GM23248 (cell line): ENCODE measurements around the gene ABCA2. TPM values are rescaled to one million over a fixed set of nuclear protein-coding genes. Genes with fewer than 3 reads are reported as not detected.

ENCODE experiments used
- DNase-seq: peaks from one replicate; pipeline ENCODE4 v3.0.0-alpha.2; 2015
- H2AFZ ChIP-seq: fragments of 200-600 bp; sonication (generic); 2 replicates; pipeline ENCODE4 v1.6.1; 2016; ENCODE audit warnings: antibody characterized with exemption
- H3F3A ChIP-seq: fragments of 200-600 bp; sonication (generic); 2 replicates; pipeline ENCODE4 v1.6.1; 2016; ENCODE audit warnings: mild to moderate bottlenecking, antibody characterized with exemption, mixed run types; ENCODE audit not compliant: insufficient read depth
- H3K27ac ChIP-seq: fragments of 200-600 bp; sonication (generic); 2 replicates; pipeline ENCODE4 v1.5.1; 2016; ENCODE audit warnings: mild to moderate bottlenecking
- H3K27me3 ChIP-seq: fragments of 200-600 bp; sonication (generic); replicated peaks from 2 replicates; pipeline ENCODE4 v1.6.1; 2016; ENCODE audit warnings: mild to moderate bottlenecking; ENCODE audit not compliant: insufficient read depth
- H3K36me3 ChIP-seq: fragments of 200-600 bp; sonication (generic); 2 replicates; pipeline ENCODE4 v1.6.1; 2016; ENCODE audit warnings: low read depth, mild to moderate bottlenecking
- H3K4me1 ChIP-seq: fragments of 200-600 bp; sonication (generic); 2 replicates; pipeline ENCODE4 v1.6.1; 2016; ENCODE audit warnings: mild to moderate bottlenecking; ENCODE audit not compliant: insufficient read depth
- H3K4me2 ChIP-seq: fragments of 200-600 bp; sonication (generic); one replicate; pipeline ENCODE4 v1.6.1; 2016; ENCODE audit warnings: mild to moderate bottlenecking; ENCODE audit not compliant: unreplicated experiment
- H3K4me3 ChIP-seq: fragments of 200-600 bp; sonication (generic); 2 replicates; pipeline ENCODE4 v1.5.1; 2016; ENCODE audit warnings: mild to moderate bottlenecking
- H3K79me2 ChIP-seq: fragments of 200-600 bp; sonication (generic); 2 replicates; pipeline ENCODE4 v1.6.1; 2016; ENCODE audit warnings: mild to moderate bottlenecking; ENCODE audit not compliant: insufficient read depth
- H3K9ac ChIP-seq: fragments of 200-600 bp; sonication (generic); 2 replicates; pipeline ENCODE4 v1.6.1; 2016; ENCODE audit warnings: mild to moderate bottlenecking
- H3K9me2 ChIP-seq: fragments of 200-600 bp; sonication (generic); 2 replicates; pipeline ENCODE4 v1.6.1; 2016; ENCODE audit warnings: mixed run types, mild to moderate bottlenecking, moderate library complexity; ENCODE audit not compliant: insufficient read depth
- H3K9me3 ChIP-seq: fragments of 200-600 bp; sonication (generic); one replicate; pipeline ENCODE4 v1.6.1; 2017; ENCODE audit warnings: low read depth
- H4K20me1 ChIP-seq: fragments of 200-600 bp; sonication (generic); 2 replicates; pipeline ENCODE4 v1.6.0; 2016; ENCODE audit not compliant: insufficient read depth
- EZH2 ChIP-seq: fragments of 200-600 bp; sonication (generic); IDR thresholded peaks from 2 replicates; pipeline ENCODE4 v1.6.1; 2018; ENCODE audit warnings: antibody characterized with exemption, mild to moderate bottlenecking; ENCODE audit not compliant: insufficient read depth, poor library complexity, severe bottlenecking
- EZH2phosphoT487 ChIP-seq: fragments of 200-600 bp; sonication (generic); IDR thresholded peaks from 2 replicates; pipeline ENCODE4 v1.6.1; 2018; ENCODE audit warnings: antibody characterized with exemption, moderate library complexity, mild to moderate bottlenecking, low read depth; ENCODE audit not compliant: insufficient read depth
- WGBS, 2 experiments: methylation state at CpG; one replicate each; pipeline ENCODE4 v1.1.6; 2015 to 2017; ENCODE audit warnings: low lambda C conversion rate in 2 of 2, low coverage in 1 of 2; ENCODE audit errors: missing lambda C conversion rate in 2 of 2; 5-methylcytosine and 5-hydroxymethylcytosine counted together
- in situ Hi-C: fragments of 300-500 bp; cut with MboI; formaldehyde crosslinking; loops from 2 replicates; pipeline ENCODE4 v1.15.0; 2020
- polyA plus RNA-seq: library from polyadenylated mRNA; unstranded; fragments of >200 nt; fragmentation: Nextera tagmentation; extraction: Ambion mirVana; gene quantifications from 2 replicates; pipeline ENCODE4 v1.2.1, GENCODE V29; 2016
- total RNA-seq: library from RNA; depleted of rRNA; stranded (reverse); fragments of >200 nt; shearing (Covaris generic); gene quantifications from 2 replicates; pipeline ENCODE4 v1.2.3, GENCODE V29; 2014

The ABCA2 gene
- total and polyA plus RNA-seq, 2 experiments from 2014 or later: 21.1 to 33.2 TPM

- H3K9ac ChIP-seq: no peak overlapping the region
- H3K9me3 ChIP-seq: no peaks in the 10 kb centered on the region
- H2AFZ ChIP-seq: no peak overlapping the region
- peaks cover 18% of the 10 kb centered on the region for H3K4me1 ChIP-seq
- WGBS, 2 experiments: 49 to 50% methylated on average over 28 to 40 of the region's 40 CpGs
- in situ Hi-C loops: no loop called here
- peak overlapping the region; percentile 57 for H3K4me3 ChIP-seq
- no peaks in the 10 kb centered on the region for H3K36me3 ChIP-seq
- H3K79me2 ChIP-seq: 0 out of 2 replicates have a peak, but pooled peaks cover 4% of the 10 kb centered on the region
- H3K4me2 ChIP-seq: peak overlapping the region; percentile 46
- peaks cover 12% of the 10 kb centered on the region for H3F3A ChIP-seq
- H3K27me3 ChIP-seq: no peaks in the 10 kb centered on the region
- H4K20me1 ChIP-seq: no peaks in the 10 kb centered on the region
- TF ChIP-seq EZH2 (no peak), EZH2phosphoT487 (no peak)
- H3K27ac ChIP-seq: no peak overlapping the region
- no peaks in the 10 kb centered on the region for H3K9me2 ChIP-seq
- DNase-seq: no peak
Observed at GRCh38 chr9:136994888-136995230, 33.2 kb downstream of the ABCA2 start.

GRCh38 chr9:136994180-136994887 lies 33.7 kb downstream of the ABCA2 start:
- H3K79me2 ChIP-seq: 0 out of 2 replicates have a peak, but pooled peaks cover 4% of the 10 kb centered on the region
- peaks cover 16% of the 10 kb centered on the region; the same call in 1 of the 2 replicates for H3K4me1 ChIP-seq
- H3K4me2 ChIP-seq: no peak overlapping the region
- TF ChIP-seq EZH2phosphoT487: no peak
- no peak for TF ChIP-seq EZH2
- H3K9ac ChIP-seq: no peak overlapping the region
- H3K27me3 ChIP-seq: no peaks in the 10 kb centered on the region
- in situ Hi-C loops: no loop called here
- no peaks in the 10 kb centered on the region for H4K20me1 ChIP-seq
- WGBS, 2 experiments: 82 to 87% methylated on average over 37 to 48 of the region's 54 CpGs
- no peak overlapping the region for H3K27ac ChIP-seq
- H3K4me3 ChIP-seq: no peak overlapping the region
- H3K9me2 ChIP-seq: no peaks in the 10 kb centered on the region
- no peak for DNase-seq
- no peak overlapping the region for H2AFZ ChIP-seq
- no peaks in the 10 kb centered on the region for H3K9me3 ChIP-seq
- H3K36me3 ChIP-seq: no peaks in the 10 kb centered on the region
- peaks cover 11% of the 10 kb centered on the region for H3F3A ChIP-seq

- Histone ChIP-seq H3K9me2 (no peaks in the 10 kb centered on the region), H3K9me3 (no peaks in the 10 kb centered on the region), H4K20me1 (no peaks in the 10 kb centered on the region), H3K27me3 (no peaks in the 10 kb centered on the region), H3K36me3 (no peaks in the 10 kb centered on the region), H3K27ac (peak overlapping the region; percentile 23; the same call in 1 of the 2 replicates), H2AFZ (peak overlapping the region; percentile 80), H3K9ac (peak overlapping the region; percentile 75), H3K4me2 (peak overlapping the region; percentile 87), H3F3A (peaks cover 7% of the 10 kb centered on the region; the same call in 1 of the 2 replicates), H3K79me2 (0 out of 2 replicates have a peak, but pooled peaks cover 4% of the 10 kb centered on the region), H3K4me1 (peaks cover 16% of the 10 kb centered on the region; the same call in 1 of the 2 replicates), H3K4me3 (peak overlapping the region; percentile 91)
- DNase-seq: no peak
- in situ Hi-C loops: no loop called here
- 39 to 42% methylated on average over 16 to 18 of the region's 18 CpGs for WGBS, 2 experiments
- TF ChIP-seq EZH2phosphoT487 (no peak), EZH2 (no peak)
Observed at GRCh38 chr9:136992819-136993369, 35.1 kb downstream of the ABCA2 start.

GRCh38 chr9:136991993-136992818 lies 35.8 kb downstream of the ABCA2 start, which contains the start of gene PAXX:
Gene PAXX (plus strand): TSS chr9:136992422. CDS start chr9:136992444, 22 bp downstream.
- no peaks in the 10 kb centered on the region for H4K20me1 ChIP-seq
- in situ Hi-C loops: no loop called here
- H2AFZ ChIP-seq: peak within 1 kb of the TSS; percentile 80
- 0 out of 2 replicates have a peak, but pooled peaks cover 4% of the 10 kb centered on the region for H3K79me2 ChIP-seq
- H3F3A ChIP-seq: peaks cover 7% of the 10 kb centered on the region; the same call in 1 of the 2 replicates
- H3K27ac ChIP-seq: peak within 1 kb of the TSS; percentile 48
- peaks cover 16% of the 10 kb centered on the region; the same call in 1 of the 2 replicates for H3K4me1 ChIP-seq
- no peaks in the 10 kb centered on the region for H3K9me3 ChIP-seq
- TF ChIP-seq EZH2: no peak
- TF ChIP-seq EZH2phosphoT487: no peak
- H3K36me3 ChIP-seq: no peaks in the 10 kb centered on the region
- peak; percentile 97 for DNase-seq
- no peaks in the 10 kb centered on the region for H3K27me3 ChIP-seq
- H3K9ac ChIP-seq: peak within 1 kb of the TSS; percentile 75
- H3K4me3 ChIP-seq: peak within 1 kb of the TSS; percentile 91
- no peaks in the 10 kb centered on the region for H3K9me2 ChIP-seq
- H3K4me2 ChIP-seq: peak within 1 kb of the TSS; percentile 87
- WGBS, 2 experiments: 1% methylated on average over 34 to 85 of the region's 92 CpGs
